ENCODE data around the gene MAST3.

DNA sequence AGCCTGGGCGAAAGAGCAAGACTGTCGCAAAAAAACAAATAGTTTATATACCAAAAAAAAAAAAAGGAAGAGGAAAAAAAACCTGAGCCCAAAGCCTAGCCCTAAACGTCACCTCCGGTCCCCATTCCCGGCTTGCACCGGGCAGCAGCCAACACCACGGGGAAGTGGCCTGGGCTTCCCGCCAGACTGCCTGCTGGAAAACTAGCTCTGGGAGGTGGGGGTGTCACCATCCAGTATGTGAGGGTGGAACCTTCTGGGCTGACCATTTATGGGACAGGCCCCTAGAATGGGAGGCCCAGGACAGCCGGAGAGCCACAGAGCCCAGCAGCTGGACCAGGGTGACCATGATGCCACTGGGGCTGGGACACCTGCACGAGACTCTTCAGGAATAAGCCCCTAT, 48.2 kb upstream of the MAST3 start:
- TF ChIP-seq CTCF (IDR thresholded peaks at IDR 0.05): no peak
- no peak for TF ChIP-seq POLR2A (IDR thresholded peaks at IDR 0.05)

Data from vagina (tissue), 2 donors.